H1 (cell line): ENCODE data around the gene RABEP1. TPM values are rescaled to one million over a fixed set of nuclear protein-coding genes. Genes with fewer than 3 reads are reported as not detected.

Experiments
- CTCF ChIA-PET: fragments of 300-600 bp; sonication (Branson Sonifier 250); formaldehyde crosslinking; loops from one replicate; lab custom pipeline; 2021; ENCODE audit not compliant: partially characterized antibody; lab: Charles Lee
- POLR2A ChIA-PET: fragments of 300-600 bp; sonication (Branson Sonifier 250); formaldehyde crosslinking; loops from one replicate; lab custom pipeline; 2021; ENCODE audit warnings: inconsistent platforms; ENCODE audit not compliant: partially characterized antibody; lab: Charles Lee
- DNase-seq, 2 experiments: peaks; one replicate each; pipeline versions ENCODE4 v3.0.0 to v3.0.0-alpha.2; 2010 to 2022; ENCODE audit warnings: low spot score in 2 of 2, low read depth in 1 of 2, mixed read lengths in 1 of 2
- FAIRE-seq: peaks from 2 replicates; lab custom pipeline; 2011; peaks lifted over from hg19 to GRCh38; lab: Jason Lieb, UNC
- H2AFZ ChIP-seq: 2 replicates; pipeline ENCODE4 v1.8.1; 2012; ENCODE audit warnings: low read length, inconsistent platforms
- H2AK5ac ChIP-seq: 2 replicates; pipeline ENCODE4 v1.6.1; 2013; ENCODE audit warnings: low read depth, low read length
- H2BK120ac ChIP-seq: replicated peaks from 2 replicates; pipeline ENCODE3; 2013; ENCODE audit warnings: low read depth, low read length, inconsistent platforms
- H2BK12ac ChIP-seq: 2 replicates; pipeline ENCODE4 v1.6.1; 2013; ENCODE audit warnings: low read depth, low read length
- H2BK15ac ChIP-seq: 2 replicates; pipeline ENCODE4 v1.6.1; 2013; ENCODE audit warnings: low read length
- H2BK20ac ChIP-seq: 2 replicates; pipeline ENCODE4 v1.6.1; 2013; ENCODE audit warnings: low read length
- H2BK5ac ChIP-seq: 2 replicates; pipeline ENCODE4 v1.6.1; 2013; ENCODE audit warnings: low read depth, low read length
- H3K14ac ChIP-seq: 2 replicates; pipeline ENCODE4 v1.6.1; 2013; ENCODE audit warnings: inconsistent platforms; ENCODE audit not compliant: insufficient read length
- H3K18ac ChIP-seq: 2 replicates; pipeline ENCODE4 v1.6.1; 2013; ENCODE audit warnings: low read length; ENCODE audit errors: extremely low read depth
- H3K23ac ChIP-seq: 2 replicates; pipeline ENCODE4 v1.6.1; 2013; ENCODE audit warnings: inconsistent platforms; ENCODE audit not compliant: insufficient read length
- H3K23me2 ChIP-seq: 2 replicates; pipeline ENCODE4 v1.6.1; 2013; ENCODE audit warnings: low read depth, low read length
- H3K27ac ChIP-seq: 2 replicates; pipeline ENCODE4 v1.6.1; 2011; ENCODE audit warnings: low read depth, low read length, inconsistent platforms
- H3K27me3 ChIP-seq, 4 experiments: replicated peaks in 1 of 4; 1 replicate in 1 of 4; 2 replicates in 3 of 4; pipeline versions ENCODE4 v1.6.1 to v1.8.1; 2011 to 2013; ENCODE audit warnings: low read length in 3 of 4, mild to moderate bottlenecking in 3 of 4, inconsistent platforms in 2 of 4, mixed read lengths in 2 of 4, moderate library complexity in 1 of 4; ENCODE audit not compliant: control insufficient read depth in 3 of 4, insufficient read depth in 3 of 4; ENCODE audit errors: extremely low read depth in 1 of 4
- H3K36me3 ChIP-seq, 4 experiments: 2 replicates each; pipeline versions ENCODE4 v1.6.1 to v1.8.1; 2011 to 2013; ENCODE audit warnings: mild to moderate bottlenecking in 4 of 4, low read length in 3 of 4, moderate library complexity in 2 of 4, control low read depth in 1 of 4, inconsistent platforms in 1 of 4; ENCODE audit not compliant: insufficient read depth in 4 of 4, control insufficient read depth in 2 of 4
- H3K4ac ChIP-seq: replicated peaks from 2 replicates; pipeline ENCODE3; 2013; ENCODE audit warnings: low read length, low read depth, mixed read lengths, inconsistent platforms; ENCODE audit not compliant: insufficient read length
- H3K4me1 ChIP-seq, 4 experiments: replicated peaks in 1 of 4; 1 replicate in 1 of 4; 2 replicates in 3 of 4; pipeline versions ENCODE4 v1.6.1 to v1.8.1; 2011 to 2013; ENCODE audit warnings: low read length in 3 of 4, inconsistent platforms in 2 of 4, mixed read lengths in 1 of 4; ENCODE audit not compliant: insufficient read depth in 4 of 4, control insufficient read depth in 3 of 4
- H3K4me2 ChIP-seq, 2 experiments: 2 replicates each; pipeline versions ENCODE4 v1.6.1 to v1.8.1; 2011 to 2013; ENCODE audit warnings: low read depth in 2 of 2, low read length in 2 of 2, control low read depth in 1 of 2, inconsistent platforms in 1 of 2, mild to moderate bottlenecking in 1 of 2; ENCODE audit not compliant: insufficient read depth in 1 of 2
- H3K4me3 ChIP-seq, 4 experiments: fragments of 200-600, 300-600 bp in 1 of 4; sonication (generic), shearing (Covaris generic), sonication (Bioruptor Twin) in 1 of 4; 2 replicates each; pipeline versions ENCODE4 v1.5.1 to v1.8.1; 2011 to 2016; ENCODE audit warnings: low read length in 4 of 4, low read depth in 3 of 4, control low read depth in 2 of 4, inconsistent platforms in 2 of 4, mild to moderate bottlenecking in 2 of 4, mixed read lengths in 1 of 4, moderate library complexity in 1 of 4; ENCODE audit not compliant: insufficient read depth in 2 of 4; ENCODE audit errors: extremely low read depth in 1 of 4
- H3K56ac ChIP-seq: replicated peaks from 2 replicates; pipeline ENCODE3; 2013; ENCODE audit warnings: low read depth, mild to moderate bottlenecking, mixed read lengths, low read length, inconsistent platforms; ENCODE audit not compliant: insufficient read length
- H3K79me1 ChIP-seq: 2 replicates; pipeline ENCODE4 v1.6.1; 2013; ENCODE audit warnings: low read depth, low read length, control low read depth
- H3K79me2 ChIP-seq, 2 experiments: 2 replicates each; pipeline versions ENCODE4 v1.6.1 to v1.8.1; 2012 to 2013; ENCODE audit warnings: low read length in 2 of 2, mild to moderate bottlenecking in 2 of 2, inconsistent platforms in 1 of 2; ENCODE audit not compliant: insufficient read depth in 2 of 2, control insufficient read depth in 1 of 2
- H3K9ac ChIP-seq, 4 experiments: replicated peaks in 1 of 4; 1 replicate in 1 of 4; 2 replicates in 3 of 4; pipeline versions ENCODE4 v1.6.1 to v1.8.1; 2011 to 2013; ENCODE audit warnings: low read depth in 3 of 4, low read length in 3 of 4, control low read depth in 2 of 4, mild to moderate bottlenecking in 2 of 4, moderate library complexity in 2 of 4, inconsistent platforms in 1 of 4; ENCODE audit errors: extremely low read depth in 1 of 4
- H3K9me3 ChIP-seq, 2 experiments: 2 replicates each; pipeline versions ENCODE4 v1.6.1 to v1.8.1; 2012 to 2013; ENCODE audit warnings: mild to moderate bottlenecking in 2 of 2, moderate library complexity in 2 of 2, control low read depth in 1 of 2, inconsistent platforms in 1 of 2, low read depth in 1 of 2, low read length in 1 of 2, mixed read lengths in 1 of 2; ENCODE audit not compliant: insufficient read depth in 2 of 2
- H4K20me1 ChIP-seq, 2 experiments: replicated peaks in 1 of 2; 2 replicates each; pipeline versions ENCODE3 to v1.8.1; 2011 to 2013; ENCODE audit warnings: inconsistent platforms in 2 of 2, low read length in 2 of 2, mild to moderate bottlenecking in 1 of 2; ENCODE audit not compliant: insufficient read depth in 2 of 2, control insufficient read depth in 1 of 2
- H4K5ac ChIP-seq: 2 replicates; pipeline ENCODE4 v1.6.1; 2013; ENCODE audit warnings: low read length, low read depth, mixed read lengths, inconsistent platforms; ENCODE audit not compliant: insufficient read length
- H4K8ac ChIP-seq: 2 replicates; pipeline ENCODE4 v1.8.0; 2013; ENCODE audit warnings: mild to moderate bottlenecking, moderate library complexity, low read length, inconsistent platforms; ENCODE audit not compliant: insufficient read depth; ENCODE audit errors: extremely low read depth
- H4K91ac ChIP-seq: replicated peaks from 2 replicates; pipeline ENCODE3; 2013; ENCODE audit warnings: low read length, mixed read lengths, inconsistent platforms; ENCODE audit not compliant: insufficient read length
- ASH2L ChIP-seq: fragments of 200-600, 300-600 bp; sonication (generic); IDR thresholded peaks from one replicate; pipeline ENCODE4 v1.7.1; 2017; ENCODE audit warnings: low read length
- BACH1 ChIP-seq: IDR thresholded peaks from 2 replicates; pipeline ENCODE4 v1.6.1; 2012; ENCODE audit warnings: low read length, improper control_type of control experiment
- CHD2 ChIP-seq: IDR thresholded peaks from 2 replicates; pipeline ENCODE4 v1.6.1; 2012; ENCODE audit warnings: low read length, improper control_type of control experiment
- CREB1 ChIP-seq: IDR thresholded peaks from 2 replicates; pipeline ENCODE4 v1.6.1; 2012; ENCODE audit warnings: inconsistent platforms
- EGR1 ChIP-seq: IDR thresholded peaks from 2 replicates; pipeline ENCODE4 v1.6.1; 2011; ENCODE audit warnings: low read depth, low read length, borderline replicate concordance
- FOSL1 ChIP-seq: IDR thresholded peaks from 2 replicates; pipeline ENCODE4 v1.6.1; 2011; ENCODE audit warnings: mild to moderate bottlenecking, low read depth, low read length, moderate library complexity; ENCODE audit not compliant: insufficient read depth
- GTF2F1 ChIP-seq: IDR thresholded peaks from 2 replicates; pipeline ENCODE4 v1.6.1; 2012; ENCODE audit warnings: low read depth, low read length, improper control_type of control experiment, borderline replicate concordance
- JUND ChIP-seq: IDR thresholded peaks from 2 replicates; pipeline ENCODE4 v1.6.1; 2011; ENCODE audit warnings: mild to moderate bottlenecking, improper control_type of control experiment, low read length
- KDM1A ChIP-seq: fragments of 200-600, 300-600 bp; sonication (generic); IDR thresholded peaks from 2 replicates; pipeline ENCODE4 v1.7.1; 2016; ENCODE audit warnings: mild to moderate bottlenecking, low read length, borderline replicate concordance
- KDM4A ChIP-seq: IDR thresholded peaks from one replicate; pipeline ENCODE4 v1.7.1; 2012; ENCODE audit warnings: low read depth, mild to moderate bottlenecking, moderate library complexity, low read length, inconsistent platforms; ENCODE audit not compliant: severe bottlenecking
- NRF1 ChIP-seq: IDR thresholded peaks from 2 replicates; pipeline ENCODE4 v1.6.1; 2011; ENCODE audit warnings: mild to moderate bottlenecking, low read depth, low read length, improper control_type of control experiment
- SIRT6 ChIP-seq: IDR thresholded peaks from one replicate; pipeline ENCODE4 v1.7.1; 2012; ENCODE audit warnings: low read length, inconsistent platforms
- SP1 ChIP-seq: IDR thresholded peaks from 2 replicates; pipeline ENCODE4 v1.6.1; 2011; ENCODE audit warnings: low read depth, low read length
- SRF ChIP-seq: IDR thresholded peaks from 2 replicates; pipeline ENCODE4 v1.6.1; 2011; ENCODE audit warnings: mild to moderate bottlenecking, low read depth, low read length, moderate library complexity
- YY1 ChIP-seq: IDR thresholded peaks from 2 replicates; pipeline ENCODE4 v1.6.1; 2011; ENCODE audit warnings: low read depth, mild to moderate bottlenecking, low read length
- WGBS, 2 experiments: shearing (Covaris generic) in 1 of 2; methylation state at CpG; one replicate each; pipeline versions ENCODE4 v1.1.6 to v1.1.7; 2013 to 2015; ENCODE audit warnings: low lambda C conversion rate in 2 of 2, mixed read lengths in 2 of 2, inconsistent platforms in 1 of 2, low coverage in 1 of 2, missing lambda C conversion rate in 1 of 2; ENCODE audit not compliant: insufficient replicate concordance in 2 of 2, insufficient coverage in 1 of 2, insufficient read length in 1 of 2; ENCODE audit errors: extremely low coverage in 1 of 2, missing lambda C conversion rate in 1 of 2; 5-methylcytosine and 5-hydroxymethylcytosine counted together
- polyA plus RNA-seq, 7 experiments: library from polyadenylated mRNA; depleted of rRNA in 3 of 7; stranded (reverse) in 5 of 7; unstranded in 2 of 7; fragments of >200 nt in 5 of 7; fragments of 200-250 nt in 2 of 7; gene quantifications; 1 replicate in 5 of 7; 2 replicates in 1 of 7; 4 replicates in 1 of 7; pipeline versions ENCODE4 v1.2.1 to v1.2.3, GENCODE V29; 2011 to 2013; ENCODE audit warnings: missing spikeins in 2 of 7, mixed read lengths in 2 of 7
- total RNA-seq: library from RNA; stranded (reverse); fragmentation: NEBNext Ultra II Directional; extraction: Animal tissue kit (Norgen Biotek cat#: 25700); gene quantifications from 2 replicates; pipeline ENCODE4 v1.2.1, GENCODE V29; 2021
- TF ChIP-seq, protein P1 (sequence below): IDR thresholded peaks from 2 replicates; pipeline ENCODE4 v1.6.1; 2011; ENCODE audit warnings: low read depth, mild to moderate bottlenecking, low read length; ENCODE audit not compliant: insufficient read depth

RABEP1 gene
- total and polyA plus RNA-seq, 2 of the 8 experiments (the other 6 are each of a cell fraction or from before 2014, with no cell fraction given): 8.5 to 52.3 TPM

- Histone ChIP-seq H3K4me3 (no peak overlapping the region), H3K36me3 (peaks cover 0 to 28% (median 11%) of the 10 kb centered on the region in 4 experiments; a peak in 5 of 8 replicates), H4K5ac (no peak overlapping the region), H3K4me2 (no peak overlapping the region), H3K4me1 (peaks cover 1 to 14% (median 10%) of the 10 kb centered on the region in 4 experiments; a peak in 5 of 7 replicates), H3K23me2 (no peaks in the 10 kb centered on the region), H3K14ac (no peak overlapping the region), H2BK20ac (no peak overlapping the region), H2BK15ac (no peak overlapping the region), H4K20me1 (peaks cover 0 to 2% of the 10 kb centered on the region in 2 experiments), H3K27me3 (no peaks in the 10 kb centered on the region), H3K4ac (no peak overlapping the region), H3K79me2 (no peaks in the 10 kb centered on the region), H3K9me3 (no peaks in the 10 kb centered on the region), H4K8ac (no peak overlapping the region), H3K79me1 (no peaks in the 10 kb centered on the region; the same call in 1 of the 2 replicates), H3K27ac (no peak overlapping the region), H2BK12ac (no peak overlapping the region), H3K18ac (no peak overlapping the region), H2BK120ac (no peak overlapping the region), H3K56ac (no peak overlapping the region), H3K9ac (no peak overlapping the region), H3K23ac (no peak overlapping the region), H2BK5ac (no peak overlapping the region), H4K91ac (no peak overlapping the region), H2AK5ac (no peak overlapping the region), H2AFZ (no peak overlapping the region)
- DNase-seq (no peak), FAIRE-seq (no peak)
- WGBS, 2 experiments: 96% methylated on average over 6 of the region's 6 CpGs; no CpG with 5 or more reads in 1 of the 2 experiments
- CTCF ChIA-PET: interaction anchor here (0.6 kb wide), 1 partner anchor 20 kb away, joined by 5 read pairs; no protein-coding TSS in a partner anchor
- POLR2A ChIA-PET: no interaction called here
- TF ChIP-seq BACH1 (no peak), SP1 (no peak), GTF2F1 (no peak), ASH2L (no peak), KDM1A (no peak), NRF1 (no peak), EGR1 (no peak), YY1 (no peak), SRF (no peak), KDM4A (no peak), SIRT6 (no peak), JUND (no peak), CREB1 (no peak), CHD2 (no peak), FOSL1 (no peak)
- TF ChIP-seq, protein P1, sequence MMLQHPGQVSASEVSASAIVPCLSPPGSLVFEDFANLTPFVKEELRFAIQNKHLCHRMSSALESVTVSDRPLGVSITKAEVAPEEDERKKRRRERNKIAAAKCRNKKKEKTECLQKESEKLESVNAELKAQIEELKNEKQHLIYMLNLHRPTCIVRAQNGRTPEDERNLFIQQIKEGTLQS: no peak
Measured at GRCh38 chr17:5364156-5364555, 82.1 kb downstream of the RABEP1 start.
